Activated naive CD4-positive, alpha-beta T cell treated with anti-CD3 and anti-CD28 coated beads, Interleukin-2, amount 10 ng/mL, durations not matched to agents 5 hours and 36 hours (primary cell): ENCODE measurements around the gene PAX6. TPM values are rescaled to one million over a fixed set of nuclear protein-coding genes. Genes with fewer than 3 reads are reported as not detected.

Source experiments
- total RNA-seq, 2 experiments: library from RNA; stranded (reverse); gene quantifications; one replicate each; pipeline ENCODE4 v1.2.3, GENCODE V29; 2021

Gene PAX6
- total RNA-seq, result not detected

DNA sequence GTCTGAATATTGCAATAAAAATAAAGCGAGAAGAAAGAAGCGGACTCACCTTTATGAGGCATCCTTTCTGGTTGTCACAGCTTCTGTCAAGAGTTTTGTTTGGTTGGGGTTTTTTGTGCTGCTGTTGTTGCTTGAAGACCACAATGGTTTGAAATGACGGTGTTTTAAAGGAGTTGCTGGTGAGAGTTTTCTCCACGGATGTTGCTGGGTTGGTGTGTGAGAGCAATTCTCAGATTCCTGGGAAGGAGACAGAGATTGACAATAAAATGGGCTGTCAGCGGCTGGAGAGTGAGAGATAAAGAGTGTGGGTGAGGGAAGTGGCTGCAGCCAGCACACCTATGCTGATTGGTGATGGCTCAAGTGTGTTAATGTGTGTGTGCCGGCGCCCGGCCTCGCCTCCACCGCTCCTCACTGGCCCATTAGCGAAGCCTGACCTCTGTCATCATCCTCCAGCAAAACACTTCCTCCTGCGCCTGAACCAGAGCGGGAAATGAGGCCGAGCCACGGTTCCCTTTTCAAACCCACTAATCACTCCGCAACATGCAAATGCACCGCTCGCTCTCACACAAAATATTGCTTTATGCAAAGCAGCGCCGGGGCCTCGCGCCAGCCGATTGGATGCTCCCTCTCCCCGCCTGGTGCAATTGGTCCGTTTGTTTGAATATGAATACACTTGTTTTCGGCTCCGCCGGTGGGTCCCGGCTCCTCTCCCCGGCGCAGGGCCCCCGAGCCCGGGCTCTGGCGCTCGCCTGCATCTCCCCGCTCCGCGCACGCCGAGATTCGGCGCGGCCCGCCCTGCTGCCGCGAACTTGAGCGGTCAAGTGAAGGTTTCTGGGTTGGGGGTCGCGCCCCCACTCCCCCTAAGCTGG, at the start of gene PAX6:
TSS of gene PAX6 (minus strand) at position 544 of the 869 bp plus-strand sequence. CDS start 4,911 bp downstream, outside the sequence.

